Keratinocyte (primary cell): ENCODE measurements around the gene MTMR11. TPM values are rescaled to one million over a fixed set of nuclear protein-coding genes. Genes with fewer than 3 reads are reported as not detected.

Source experiments
- DNase-seq: peaks from one replicate; pipeline ENCODE4 v3.0.0-alpha.2; 2011; ENCODE audit warnings: low read depth, missing footprints, low spot score
- FAIRE-seq: peaks from 2 replicates; lab custom pipeline; 2011; peaks lifted over from hg19 to GRCh38; lab: Jason Lieb, UNC
- H2AFZ ChIP-seq: 2 replicates; pipeline ENCODE4 v1.6.0; 2012; ENCODE audit warnings: low read length, control low read depth, inconsistent platforms; ENCODE audit not compliant: control insufficient read depth
- H3K27ac ChIP-seq: 2 replicates; pipeline ENCODE4 v1.5.1; 2011; ENCODE audit warnings: low read length; ENCODE audit not compliant: control insufficient read depth, insufficient read depth
- H3K27me3 ChIP-seq: 3 replicates; pipeline ENCODE4 v1.6.0; 2011; ENCODE audit warnings: low read length; ENCODE audit not compliant: control insufficient read depth, insufficient read depth; ENCODE audit errors: extremely low read depth
- H3K36me3 ChIP-seq, 2 experiments: 2 replicates in 1 of 2; 3 replicates in 1 of 2; pipeline ENCODE4 v1.5.1; 2011; ENCODE audit warnings: low read length in 2 of 2, mild to moderate bottlenecking in 1 of 2; ENCODE audit not compliant: control insufficient read depth in 2 of 2, insufficient read depth in 2 of 2; ENCODE audit errors: extremely low read depth in 1 of 2
- H3K4me1 ChIP-seq: 3 replicates; pipeline ENCODE4 v1.5.1; 2011; ENCODE audit warnings: low read length; ENCODE audit not compliant: control insufficient read depth, insufficient read depth; ENCODE audit errors: extremely low read depth
- H3K4me2 ChIP-seq: 3 replicates; pipeline ENCODE4 v1.6.0; 2011; ENCODE audit warnings: low read depth, low read length; ENCODE audit not compliant: control insufficient read depth, insufficient read depth; ENCODE audit errors: extremely low read depth
- H3K4me3 ChIP-seq, 3 experiments: fragments of 200-600 bp in 1 of 3; sonication (generic) in 1 of 3; 2 replicates in 2 of 3; 3 replicates in 1 of 3; pipeline ENCODE4 v1.5.1; 2011 to 2016; ENCODE audit warnings: low read length in 3 of 3, mild to moderate bottlenecking in 3 of 3, control low read depth in 2 of 3, inconsistent platforms in 1 of 3, low read depth in 1 of 3, mixed read lengths in 1 of 3, mixed run types in 1 of 3, moderate library complexity in 1 of 3; ENCODE audit not compliant: control insufficient read depth in 2 of 3, insufficient read depth in 2 of 3; ENCODE audit errors: extremely low read depth in 1 of 3
- H3K79me2 ChIP-seq: 2 replicates; pipeline ENCODE4 v1.6.0; 2012; ENCODE audit warnings: low read length; ENCODE audit not compliant: control insufficient read depth, insufficient read depth
- H3K9ac ChIP-seq: 3 replicates; pipeline ENCODE4 v1.6.0; 2011; ENCODE audit warnings: low read length; ENCODE audit not compliant: control insufficient read depth, insufficient read depth; ENCODE audit errors: extremely low read depth
- H3K9me1 ChIP-seq: 3 replicates; pipeline ENCODE4 v1.6.0; 2011; ENCODE audit warnings: low read length; ENCODE audit not compliant: control insufficient read depth, insufficient read depth; ENCODE audit errors: extremely low read depth
- H3K9me3 ChIP-seq: 2 replicates; pipeline ENCODE4 v1.5.1; 2012; ENCODE audit warnings: low read depth, low read length; ENCODE audit not compliant: control insufficient read depth
- H4K20me1 ChIP-seq: 3 replicates; pipeline ENCODE4 v1.6.0; 2011; ENCODE audit warnings: low read length; ENCODE audit not compliant: control insufficient read depth, insufficient read depth; ENCODE audit errors: extremely low read depth
- EZH2 ChIP-seq: IDR thresholded peaks from one replicate; pipeline ENCODE4 v1.6.1; 2012; ENCODE audit warnings: inconsistent platforms, mild to moderate bottlenecking, low read length, moderate library complexity
- dilution Hi-C: fragments of 300-500 bp; cut with MboI; formaldehyde crosslinking; loops from one replicate; pipeline ENCODE4 v1.7.0; 2020; ENCODE audit warnings: low sequenced_read_pairs; ENCODE audit not compliant: extremely low pct_ligation_motif_present
- polyA plus RNA-seq, 5 experiments: library from polyadenylated mRNA; depleted of rRNA in 3 of 5; stranded (reverse) in 3 of 5; stranded (forward) in 1 of 5; unstranded in 1 of 5; fragments of >200 nt; gene quantifications; 1 replicate in 1 of 5; 2 replicates in 3 of 5; 3 replicates in 1 of 5; pipeline versions ENCODE4 v1.2.1 to v1.2.3, GENCODE V29; 2011 to 2012; ENCODE audit warnings: missing spikeins in 2 of 5, low read depth in 1 of 5, low replicate concordance in 1 of 5
- TF ChIP-seq, protein P1 (sequence below), 3 experiments: IDR thresholded peaks in 1 of 3; conservative IDR thresholded peaks in 1 of 3; optimal IDR thresholded peaks in 1 of 3; 2 replicates in 2 of 3; 3 replicates in 1 of 3; pipeline versions ENCODE3 to v1.5.1; 2011; ENCODE audit warnings: low read length in 3 of 3, mild to moderate bottlenecking in 3 of 3, moderate library complexity in 2 of 3, control low read depth in 1 of 3, inconsistent platforms in 1 of 3; ENCODE audit not compliant: insufficient read depth in 2 of 3; ENCODE audit errors: extremely low read depth in 1 of 3

Gene MTMR11
- polyA plus RNA-seq, 1 donor (not counting 4 experiments of a cell fraction or from before 2014, with no cell fraction given) = 11.8 TPM

GRCh38 chr1:149979245-149979971 lies 42.7 kb upstream of the MTMR11 start:
- Histone ChIP-seq H3K79me2 (peaks cover 27% of the 10 kb centered on the region), H3K4me2 (no peak overlapping the region)

DNA sequence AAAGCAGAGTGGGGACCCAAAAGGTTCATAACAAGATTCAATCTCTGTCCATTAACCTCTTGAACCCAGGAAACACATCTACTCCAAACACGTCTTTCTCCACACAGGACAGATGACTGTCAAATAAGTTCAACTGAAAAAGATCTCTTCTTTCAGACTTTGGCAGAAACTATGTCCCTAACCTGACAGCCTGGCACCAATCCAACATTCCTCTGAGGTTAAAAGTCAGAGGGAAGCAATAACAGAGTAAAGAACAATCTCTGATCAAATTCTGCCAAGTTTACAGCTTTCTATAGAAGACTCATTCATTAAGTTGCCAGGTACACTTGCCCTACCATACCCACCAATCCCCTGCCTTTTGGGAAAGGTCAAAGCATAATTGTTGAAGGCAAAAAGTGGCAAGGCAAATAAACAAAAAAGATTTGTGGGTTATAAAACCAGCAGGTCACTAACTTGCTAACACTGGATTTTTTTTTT lies 41.9 kb upstream of the MTMR11 start:
- Histone ChIP-seq H3K79me2 (peaks cover 20% of the 10 kb centered on the region), H3K36me3 (peaks cover 6 to 7% of the 10 kb centered on the region in 2 experiments), H4K20me1 (no peaks in the 10 kb centered on the region), H3K27ac (no peak overlapping the region), H3K4me1 (peaks cover 11% of the 10 kb centered on the region), H3K4me3 (no peak overlapping the region), H2AFZ (no peak overlapping the region), H3K9ac (no peak overlapping the region), H3K9me3 (no peaks in the 10 kb centered on the region), H3K9me1 (no peaks in the 10 kb centered on the region), H3K4me2 (no peak overlapping the region), H3K27me3 (no peaks in the 10 kb centered on the region)
- DNase-seq (no peak), FAIRE-seq (no peak)
- TF ChIP-seq, protein P1, sequence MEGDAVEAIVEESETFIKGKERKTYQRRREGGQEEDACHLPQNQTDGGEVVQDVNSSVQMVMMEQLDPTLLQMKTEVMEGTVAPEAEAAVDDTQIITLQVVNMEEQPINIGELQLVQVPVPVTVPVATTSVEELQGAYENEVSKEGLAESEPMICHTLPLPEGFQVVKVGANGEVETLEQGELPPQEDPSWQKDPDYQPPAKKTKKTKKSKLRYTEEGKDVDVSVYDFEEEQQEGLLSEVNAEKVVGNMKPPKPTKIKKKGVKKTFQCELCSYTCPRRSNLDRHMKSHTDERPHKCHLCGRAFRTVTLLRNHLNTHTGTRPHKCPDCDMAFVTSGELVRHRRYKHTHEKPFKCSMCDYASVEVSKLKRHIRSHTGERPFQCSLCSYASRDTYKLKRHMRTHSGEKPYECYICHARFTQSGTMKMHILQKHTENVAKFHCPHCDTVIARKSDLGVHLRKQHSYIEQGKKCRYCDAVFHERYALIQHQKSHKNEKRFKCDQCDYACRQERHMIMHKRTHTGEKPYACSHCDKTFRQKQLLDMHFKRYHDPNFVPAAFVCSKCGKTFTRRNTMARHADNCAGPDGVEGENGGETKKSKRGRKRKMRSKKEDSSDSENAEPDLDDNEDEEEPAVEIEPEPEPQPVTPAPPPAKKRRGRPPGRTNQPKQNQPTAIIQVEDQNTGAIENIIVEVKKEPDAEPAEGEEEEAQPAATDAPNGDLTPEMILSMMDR (optimal IDR thresholded peaks at IDR 0.05 in 1 of 3, IDR thresholded peaks at IDR 0.05 in 1 of 3, conservative IDR thresholded peaks at IDR 0.05 in 1 of 3; ENCODE audit: extremely low read depth in 1 of 3, insufficient read depth in 2 of 3, low read length in 3 of 3) = no peak
- TF ChIP-seq EZH2 = no peak
- dilution Hi-C loops = no loop called here

More at GRCh38 chr1:149979245-149979971, 42.7 kb upstream of the MTMR11 start:
- Histone ChIP-seq H3K9me3 (no peaks in the 10 kb centered on the region), H3K27me3 (no peaks in the 10 kb centered on the region), H3K9me1 (no peaks in the 10 kb centered on the region), H3K9ac (no peak overlapping the region), H4K20me1 (no peaks in the 10 kb centered on the region), H3K27ac (no peak overlapping the region), H2AFZ (no peak overlapping the region), H3K4me3 (no peak overlapping the region), H3K4me1 (peaks cover 11% of the 10 kb centered on the region), H3K36me3 (peaks cover 2 to 5% of the 10 kb centered on the region in 2 experiments)
- TF ChIP-seq, protein P1 (optimal IDR thresholded peaks at IDR 0.05 in 1 of 3, IDR thresholded peaks at IDR 0.05 in 1 of 3, conservative IDR thresholded peaks at IDR 0.05 in 1 of 3; ENCODE audit: extremely low read depth in 1 of 3, insufficient read depth in 2 of 3, low read length in 3 of 3) = no peak
- no peak for TF ChIP-seq EZH2
- DNase-seq (no peak), FAIRE-seq (no peak)
- dilution Hi-C loops = no loop called here
